ENCODE results near the gene FCHSD2. TPM values are rescaled to one million over a fixed set of nuclear protein-coding genes. Genes with fewer than 3 reads are reported as not detected.

Gene FCHSD2
- total RNA-seq, 3 donors from 2014 or later (not counting 1 experiment from before 2014, with no cell fraction given): 39.4 to 59.1 (median 42.1) TPM

GRCh38 chr11:73099512-73100266, 42.4 kb downstream of the FCHSD2 start:
- H3K27ac ChIP-seq (ENCODE audit: low read length): no peak overlapping the region
- H3K4me1 Mint-ChIP-seq: peaks cover 26 to 36% of the 10 kb centered on the region in 2 donors

GRCh38 chr11:73095613-73096012, 46.5 kb downstream of the FCHSD2 start:
- WGBS (ENCODE audit: insufficient coverage): 100% methylated on average over 1 of the region's 2 CpGs
- no peak for TF ChIP-seq CTCF (IDR thresholded peaks at IDR 0.05)
- Histone ChIP-seq H3K27me3 (ENCODE audit: control insufficient read depth, insufficient read depth, low read length) (no peaks in the 10 kb centered on the region), H3K4me1 (ENCODE audit: control insufficient read depth, insufficient read depth, low read length) (no peaks in the 10 kb centered on the region), H3K4me3 (ENCODE audit: low read length) (no peak overlapping the region), H3K36me3 (ENCODE audit: control insufficient read depth, insufficient read depth, low read length) (peaks cover 3% of the 10 kb centered on the region), H3K27ac (ENCODE audit: low read length) (no peak overlapping the region), H3K9me3 (ENCODE audit: control insufficient read depth, insufficient read depth, low read length) (no peaks in the 10 kb centered on the region)
- intact Hi-C loops (cut with micrococcal nuclease): no loop called here
- ATAC-seq (no peak), DNase-seq (no peak)
- H3K36me3 Mint-ChIP-seq: no peaks in the 10 kb centered on the region
- peaks cover 20 to 32% of the 10 kb centered on the region in 2 donors for H3K4me1 Mint-ChIP-seq
- H3K9me3 Mint-ChIP-seq: no peaks in the 10 kb centered on the region
- no peak overlapping the region for H3K4me3 Mint-ChIP-seq
- H3K27ac Mint-ChIP-seq: peak overlapping the region in 1 of 2 donors; percentile 17
- no peaks in the 10 kb centered on the region for H3K27me3 Mint-ChIP-seq (ENCODE audit: low read depth in 2 of 2)

More at GRCh38 chr11:73099512-73100266, 42.4 kb downstream of the FCHSD2 start:
- no peaks in the 10 kb centered on the region for H3K27me3 ChIP-seq (ENCODE audit: control insufficient read depth, insufficient read depth, low read length)
- Mint-ChIP-seq H3K4me3 (no peak overlapping the region), H3K36me3 (no peaks in the 10 kb centered on the region), H3K27me3 (ENCODE audit: low read depth in 2 of 2) (no peaks in the 10 kb centered on the region), H3K9me3 (no peaks in the 10 kb centered on the region), H3K27ac (no peak overlapping the region)
- no peak for TF ChIP-seq CTCF (IDR thresholded peaks at IDR 0.05)
- H3K4me1 ChIP-seq (ENCODE audit: control insufficient read depth, insufficient read depth, low read length): no peaks in the 10 kb centered on the region
- H3K4me3 ChIP-seq (ENCODE audit: low read length): no peak overlapping the region
- H3K36me3 ChIP-seq (ENCODE audit: control insufficient read depth, insufficient read depth, low read length): peaks cover 2% of the 10 kb centered on the region
- no peaks in the 10 kb centered on the region for H3K9me3 ChIP-seq (ENCODE audit: control insufficient read depth, insufficient read depth, low read length)
- ATAC-seq (no peak), DNase-seq (no peak)
- 95% methylated on average over 25 of the region's 25 CpGs for WGBS (ENCODE audit: insufficient coverage)
- intact Hi-C loops (cut with micrococcal nuclease): no loop called here

GRCh38 chr11:73091521-73092305, 50.4 kb downstream of the FCHSD2 start:
- WGBS (ENCODE audit: insufficient coverage): over 99% methylated on average over 8 of the region's 9 CpGs
- Histone ChIP-seq H3K27ac (ENCODE audit: low read length) (no peak overlapping the region), H3K27me3 (ENCODE audit: control insufficient read depth, insufficient read depth, low read length) (no peaks in the 10 kb centered on the region), H3K9me3 (ENCODE audit: control insufficient read depth, insufficient read depth, low read length) (no peaks in the 10 kb centered on the region), H3K4me3 (ENCODE audit: low read length) (no peak overlapping the region), H3K4me1 (ENCODE audit: control insufficient read depth, insufficient read depth, low read length) (peaks cover 3% of the 10 kb centered on the region), H3K36me3 (ENCODE audit: control insufficient read depth, insufficient read depth, low read length) (peaks cover 2% of the 10 kb centered on the region)
- ATAC-seq: no peak
- Mint-ChIP-seq H3K4me1 (peaks cover 20 to 25% of the 10 kb centered on the region in 2 donors), H3K27me3 (ENCODE audit: low read depth in 2 of 2) (no peaks in the 10 kb centered on the region), H3K9me3 (no peaks in the 10 kb centered on the region), H3K36me3 (no peaks in the 10 kb centered on the region), H3K4me3 (no peak overlapping the region), H3K27ac (no peak overlapping the region)
- no peak for DNase-seq
- TF ChIP-seq CTCF (IDR thresholded peaks at IDR 0.05): no peak
- intact Hi-C loops (cut with micrococcal nuclease): no loop called here
